GM12875 (cell line): ENCODE data around the gene OMG.

Experiments
- H3K4me3 ChIP-seq: one replicate; pipeline ENCODE4 v1.5.1; 2011; ENCODE audit warnings: low read depth, low read length, control low read depth
- CTCF ChIP-seq: IDR thresholded peaks from 2 replicates; pipeline ENCODE4 v1.5.1; 2011; ENCODE audit warnings: low read depth, mild to moderate bottlenecking, control low read depth, inconsistent platforms, low read length, moderate library complexity, borderline replicate concordance; ENCODE audit not compliant: insufficient read depth

Gene OMG

DNA sequence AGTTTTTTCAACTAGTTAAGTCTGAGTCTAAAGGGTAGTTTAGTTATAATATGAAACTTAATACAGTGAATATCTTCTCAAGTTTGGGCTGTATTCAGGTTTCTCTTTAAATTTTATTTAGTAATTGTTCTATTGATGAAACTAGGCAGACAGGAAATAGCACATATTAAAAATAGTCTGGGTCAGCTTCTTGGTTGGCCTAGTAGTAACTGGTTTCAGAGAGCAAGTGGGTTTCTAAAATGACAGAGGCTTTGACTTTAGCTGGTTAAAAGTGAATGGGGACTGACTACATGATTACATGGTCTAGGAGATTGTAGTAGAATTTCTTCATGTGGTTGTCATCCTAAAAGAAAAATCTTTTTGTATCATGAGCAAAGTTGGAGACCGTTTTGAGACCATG, 46.8 kb downstream of the OMG start:
- no peak for TF ChIP-seq CTCF
- no peak overlapping the region for H3K4me3 ChIP-seq

DNA sequence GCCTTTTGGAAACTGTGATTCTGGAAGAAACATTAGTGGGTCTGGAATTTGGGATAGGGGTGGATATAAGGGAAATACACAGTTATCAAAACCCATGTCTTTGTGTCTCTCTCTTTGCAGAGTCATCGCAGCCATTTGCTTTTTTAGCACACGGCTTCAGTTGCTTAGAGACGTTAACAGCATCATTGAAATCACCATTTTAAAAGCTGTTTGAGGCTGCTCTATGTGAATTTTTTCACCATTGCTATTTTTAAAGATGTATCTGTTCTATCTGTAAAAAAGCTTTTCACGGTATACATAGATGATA, 47.3 kb downstream of the OMG start:
- no peak for TF ChIP-seq CTCF
- no peak overlapping the region for H3K4me3 ChIP-seq

DNA sequence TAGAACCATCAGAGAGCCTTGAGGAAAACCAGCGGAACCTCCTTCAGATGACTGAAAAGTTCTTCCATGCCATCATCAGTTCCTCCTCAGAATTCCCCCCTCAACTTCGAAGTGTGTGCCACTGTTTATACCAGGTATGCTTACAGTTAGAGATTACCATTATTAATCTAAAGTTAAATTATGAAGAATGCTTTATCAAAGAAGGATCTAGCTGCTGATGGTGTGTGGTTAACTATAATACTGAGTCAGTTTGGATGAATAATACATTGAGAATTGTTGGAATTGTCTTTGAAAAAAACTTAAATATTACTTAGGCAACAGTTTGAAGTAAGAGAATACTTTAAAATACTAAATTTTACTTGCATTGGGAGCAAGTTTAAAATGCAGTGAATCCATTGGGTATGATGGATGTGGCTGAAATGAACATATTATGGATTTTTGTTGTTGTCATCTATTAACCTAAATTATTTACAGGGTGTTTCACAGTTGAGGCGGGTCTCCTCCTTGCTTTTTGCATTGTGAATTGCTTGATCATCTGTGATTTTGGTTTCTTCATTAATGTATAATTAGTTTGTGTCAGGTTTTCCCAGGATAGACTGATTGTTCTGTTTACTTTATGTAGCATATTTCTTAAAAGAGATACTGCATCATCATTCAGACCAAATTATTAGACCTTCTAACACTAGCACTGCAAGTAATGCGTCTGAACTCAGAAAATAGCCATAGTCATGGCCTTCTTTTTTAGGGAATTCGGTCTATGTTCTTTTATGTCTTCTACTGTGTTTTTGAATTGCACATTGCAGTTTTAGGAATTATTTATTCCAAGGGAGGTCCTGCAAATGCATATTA, 47.8 kb downstream of the OMG start:
- no peak for TF ChIP-seq CTCF
- no peak overlapping the region for H3K4me3 ChIP-seq
